Measurements from ENCODE around the gene HORMAD2.

Gene HORMAD2

GRCh38 chr22:30079952-30080533 lies at the start of gene HORMAD2:
TSS of gene HORMAD2 (plus strand) at chr22:30080464. CDS start at chr22:30093953, 13,489 bp downstream.
- no peak for DNase-seq (ENCODE audit: low read depth in 2 of 2, low spot score in 1 of 2)

GRCh38 chr22:30031328-30031727 lies 48.9 kb upstream of the HORMAD2 start:
- DNase-seq (ENCODE audit: low read depth in 2 of 2, low spot score in 1 of 2) = no peak

GRCh38 chr22:30031764-30032455 lies 48.4 kb upstream of the HORMAD2 start:
- no peak for DNase-seq (ENCODE audit: low read depth in 2 of 2, low spot score in 1 of 2)

- no peak for DNase-seq (ENCODE audit: low read depth in 2 of 2, low spot score in 1 of 2)
These were observed 47.1 kb upstream of the HORMAD2 start for GRCh38 chr22:30033137-30033536.

- DNase-seq (ENCODE audit: low read depth in 2 of 2, low spot score in 1 of 2) = no peak
These were observed 46.4 kb upstream of the HORMAD2 start for GRCh38 chr22:30033901-30034300.

GRCh38 chr22:30036656-30037055 lies 43.6 kb upstream of the HORMAD2 start:
- no peak for DNase-seq (ENCODE audit: low read depth in 2 of 2, low spot score in 1 of 2)

GRCh38 chr22:30038219-30038618 lies 42.0 kb upstream of the HORMAD2 start:
- no peak for DNase-seq (ENCODE audit: low read depth in 2 of 2, low spot score in 1 of 2)

GRCh38 chr22:30040499-30041260 lies 39.6 kb upstream of the HORMAD2 start:
- DNase-seq (ENCODE audit: low read depth in 2 of 2, low spot score in 1 of 2) = no peak

- no peak for DNase-seq (ENCODE audit: low read depth in 2 of 2, low spot score in 1 of 2)
These were observed 38.8 kb upstream of the HORMAD2 start for GRCh38 chr22:30041475-30041874.

- no peak for DNase-seq (ENCODE audit: low read depth in 2 of 2, low spot score in 1 of 2)
These were observed 38.4 kb upstream of the HORMAD2 start for GRCh38 chr22:30041881-30042280.

- no peak for DNase-seq (ENCODE audit: low read depth in 2 of 2, low spot score in 1 of 2)
These were observed 37.1 kb upstream of the HORMAD2 start for GRCh38 chr22:30043161-30043560.

GRCh38 chr22:30044369-30044768 lies 35.9 kb upstream of the HORMAD2 start:
- no peak for DNase-seq (ENCODE audit: low read depth in 2 of 2, low spot score in 1 of 2)

- DNase-seq (ENCODE audit: low read depth in 2 of 2, low spot score in 1 of 2) = no peak
These were observed 35.3 kb upstream of the HORMAD2 start for GRCh38 chr22:30044881-30045493.

GRCh38 chr22:30045494-30045887 lies 34.8 kb upstream of the HORMAD2 start:
- DNase-seq (ENCODE audit: low read depth in 2 of 2, low spot score in 1 of 2) = no peak

GRCh38 chr22:30045901-30046715 lies 34.2 kb upstream of the HORMAD2 start:
- DNase-seq (ENCODE audit: low read depth in 2 of 2, low spot score in 1 of 2) = no peak

- no peak for DNase-seq (ENCODE audit: low read depth in 2 of 2, low spot score in 1 of 2)
These were observed 33.4 kb upstream of the HORMAD2 start for GRCh38 chr22:30046716-30047363.

GRCh38 chr22:30047364-30047738 lies 32.9 kb upstream of the HORMAD2 start:
- no peak for DNase-seq (ENCODE audit: low read depth in 2 of 2, low spot score in 1 of 2)

GRCh38 chr22:30048681-30049080 lies 31.6 kb upstream of the HORMAD2 start:
- DNase-seq (ENCODE audit: low read depth in 2 of 2, low spot score in 1 of 2) = no peak

GRCh38 chr22:30054067-30054763 lies 26.0 kb upstream of the HORMAD2 start:
- DNase-seq (ENCODE audit: low read depth in 2 of 2, low spot score in 1 of 2) = no peak

GRCh38 chr22:30054764-30055069 lies 25.5 kb upstream of the HORMAD2 start:
- DNase-seq (ENCODE audit: low read depth in 2 of 2, low spot score in 1 of 2) = no peak

Data from stimulated activated CD8-positive, alpha-beta memory T cell treated with anti-CD3 and anti-CD28 coated beads, Interleukin-4, amount 100 ng/mL, for 4 hours (primary cell).